Inflammatory macrophage (primary cell): Measurements from ENCODE around the gene LPAR4.
"Not testable (repeated sequence)": the region's sequence is repeated elsewhere in the genome, so short reads cannot be mapped to it uniquely, and the experiment has no call there.

Experiments used
- DNase-seq, 2 donors: peaks; one replicate each; pipeline ENCODE4 v3.0.0-alpha.2; 2020 to 2022
- total RNA-seq, 18 experiments: gene quantifications; one replicate each; lab custom pipeline; 2026; ENCODE audit warnings: mixed read lengths in 6 of 18, inconsistent platforms in 2 of 18; lab: John Stamatoyannopoulos, UW

The LPAR4 gene
- 0 to 0.32 (median 0.16) reads per million in 18 experiments for total RNA-seq

DNA sequence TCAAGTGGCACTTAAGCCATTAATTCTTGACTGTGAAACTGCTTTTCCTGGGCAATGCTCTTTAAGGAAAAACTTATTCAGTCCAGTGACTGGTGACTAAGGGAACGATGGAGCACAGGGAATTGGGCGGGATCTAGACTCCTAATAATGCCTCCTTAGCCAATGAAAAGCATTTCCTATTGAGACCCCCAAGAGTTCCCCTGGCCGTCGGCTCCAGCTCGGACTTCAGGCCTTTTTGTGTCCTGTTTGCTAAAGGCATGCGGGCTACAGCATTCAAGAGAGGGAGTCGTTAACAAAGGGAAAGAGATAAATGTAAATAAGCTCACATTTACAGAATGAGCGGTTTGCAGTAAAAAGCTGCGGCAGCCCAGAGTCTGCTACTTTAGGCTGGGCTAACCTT is at the start of gene LPAR4:
LPAR4 (plus strand) TSS at position 232 of the 400 bp plus-strand sequence. CDS start 7,150 bp downstream, outside the sequence.
- DNase-seq, result no peak

DNA sequence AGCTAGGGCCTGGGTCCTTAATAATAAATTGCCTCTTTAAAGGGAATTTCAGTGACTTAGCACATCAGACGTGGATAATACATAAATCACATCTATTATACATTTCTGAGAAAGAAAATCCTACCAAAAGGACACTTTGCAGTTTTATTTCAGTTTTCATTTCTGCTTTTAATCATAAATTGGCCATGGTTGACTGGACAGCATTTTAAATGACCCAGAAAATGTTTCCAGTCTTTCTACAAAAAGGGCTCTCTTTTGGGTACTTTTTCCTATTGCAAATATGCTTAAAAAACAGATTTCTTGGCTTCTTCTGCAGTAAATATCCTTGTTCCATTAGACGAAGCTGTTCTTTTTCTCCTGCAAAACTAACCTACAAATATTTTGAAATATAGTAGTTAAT is 41.4 kb upstream of the LPAR4 start:
- no peak for DNase-seq

- DNase-seq, result peak; percentile 43 to 71
Observed at GRCh38 chrX:78708262-78708661, 39.3 kb upstream of the LPAR4 start.

DNA sequence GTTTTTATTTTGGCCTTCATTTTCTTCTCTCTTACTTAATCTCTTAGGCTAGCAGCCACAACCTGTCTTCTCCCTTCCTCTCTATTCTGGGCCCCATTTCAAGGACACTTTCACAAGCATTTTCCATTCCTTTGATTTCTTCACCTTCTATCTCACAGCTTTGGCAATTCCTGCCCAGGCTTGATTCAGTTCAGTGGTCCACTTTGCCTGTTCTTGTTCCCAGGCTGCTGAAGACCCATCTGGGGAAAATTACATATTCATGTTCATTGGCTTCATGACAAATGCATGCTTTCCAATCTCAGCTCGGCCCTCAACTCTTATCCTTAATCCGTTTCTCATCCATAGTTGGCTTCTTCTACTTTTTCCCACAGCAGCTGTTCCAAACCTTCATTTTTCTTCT is 38.7 kb upstream of the LPAR4 start:
- DNase-seq, result no peak

GRCh38 chrX:78710171-78710570 is 37.3 kb upstream of the LPAR4 start:
- no peak for DNase-seq

GRCh38 chrX:78712336-78712735 is 35.2 kb upstream of the LPAR4 start:
- DNase-seq, result no peak

DNA sequence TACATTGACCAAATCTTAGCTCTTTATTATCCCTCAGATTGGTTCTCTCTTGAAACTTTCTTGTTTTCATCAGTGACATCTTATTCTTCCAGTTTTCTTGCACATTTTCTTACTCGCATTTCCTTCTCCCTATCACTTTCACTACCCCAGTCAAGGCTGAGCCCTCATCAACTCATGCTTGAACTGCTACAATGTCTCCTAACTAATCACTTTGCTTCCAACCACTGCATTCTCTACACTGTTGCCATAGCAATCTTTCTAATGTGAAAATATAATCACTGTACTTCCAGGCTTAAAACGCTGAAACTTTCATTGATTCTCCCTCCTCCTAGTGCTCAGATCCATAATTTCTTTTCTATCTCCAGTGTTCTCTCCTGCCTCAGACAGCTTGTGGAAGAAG is 22.2 kb upstream of the LPAR4 start:
- no peak for DNase-seq

DNA sequence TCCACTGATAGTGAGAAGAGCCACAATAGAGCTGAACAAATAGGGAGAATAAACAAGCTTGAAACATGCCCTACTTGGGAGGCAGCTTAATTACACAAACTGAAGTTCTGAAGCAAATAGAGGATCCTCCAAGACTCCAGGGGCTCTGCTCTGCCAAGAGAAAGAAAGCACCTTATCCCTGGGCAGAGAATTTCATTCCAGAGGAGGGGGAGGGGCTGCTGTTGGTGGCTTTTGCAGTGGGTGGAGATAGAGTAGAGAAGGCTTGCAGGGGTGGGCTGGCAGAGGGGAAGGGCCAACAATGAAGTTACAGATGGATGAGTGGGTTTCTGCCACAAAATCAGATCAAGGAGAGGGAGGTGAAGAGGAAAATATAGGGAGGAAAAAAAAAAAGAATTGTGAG is 1.0 kb upstream of the LPAR4 start:
- DNase-seq, result no peak

DNA sequence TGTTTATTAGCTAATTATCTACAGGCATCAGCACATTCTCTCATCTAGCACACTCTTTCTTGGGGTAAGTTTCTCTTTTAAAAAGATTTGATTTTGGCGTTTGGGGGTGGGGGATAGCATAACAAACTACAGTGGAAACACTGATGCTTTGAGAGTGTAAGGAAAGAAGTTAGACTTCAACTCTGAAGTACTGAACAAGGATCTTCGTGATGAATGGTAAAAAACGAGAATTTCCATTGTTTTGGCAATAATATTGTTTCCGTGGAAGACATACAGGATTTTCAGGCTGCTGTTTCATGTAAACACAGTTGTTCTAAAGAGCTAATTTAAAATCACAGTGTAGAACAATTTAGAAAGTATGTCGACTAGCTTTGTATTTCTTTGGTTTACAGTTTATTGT is 451 bp downstream of the LPAR4 start:
- no peak for DNase-seq

GRCh38 chrX:78748846-78749245 is 1.3 kb downstream of the LPAR4 start:
- no peak for DNase-seq

- DNase-seq, result no peak
Observed at GRCh38 chrX:78753571-78753970, 6.1 kb downstream of the LPAR4 start.

- DNase-seq, result no peak
Observed at GRCh38 chrX:78754917-78755316, 7.4 kb downstream of the LPAR4 start.

DNA sequence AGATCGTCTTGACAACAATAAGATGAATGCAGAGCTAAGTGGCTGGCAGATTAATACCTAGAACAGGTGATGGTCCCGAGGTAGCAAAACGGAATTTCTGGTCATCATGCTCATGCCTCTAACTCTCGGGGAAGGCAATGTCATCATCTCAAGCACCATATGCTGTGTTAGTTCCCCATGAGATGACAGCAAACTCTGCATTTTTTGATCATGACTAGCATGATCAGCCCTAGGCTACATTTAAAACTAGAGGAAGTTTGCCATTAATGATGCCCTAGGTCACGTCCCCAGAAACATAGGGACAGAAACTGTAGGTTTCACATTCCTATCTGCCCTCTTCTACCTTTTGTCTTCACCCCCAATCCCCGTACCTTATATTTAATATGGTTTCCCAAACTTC is 11.6 kb downstream of the LPAR4 start:
- DNase-seq, result no peak

DNA sequence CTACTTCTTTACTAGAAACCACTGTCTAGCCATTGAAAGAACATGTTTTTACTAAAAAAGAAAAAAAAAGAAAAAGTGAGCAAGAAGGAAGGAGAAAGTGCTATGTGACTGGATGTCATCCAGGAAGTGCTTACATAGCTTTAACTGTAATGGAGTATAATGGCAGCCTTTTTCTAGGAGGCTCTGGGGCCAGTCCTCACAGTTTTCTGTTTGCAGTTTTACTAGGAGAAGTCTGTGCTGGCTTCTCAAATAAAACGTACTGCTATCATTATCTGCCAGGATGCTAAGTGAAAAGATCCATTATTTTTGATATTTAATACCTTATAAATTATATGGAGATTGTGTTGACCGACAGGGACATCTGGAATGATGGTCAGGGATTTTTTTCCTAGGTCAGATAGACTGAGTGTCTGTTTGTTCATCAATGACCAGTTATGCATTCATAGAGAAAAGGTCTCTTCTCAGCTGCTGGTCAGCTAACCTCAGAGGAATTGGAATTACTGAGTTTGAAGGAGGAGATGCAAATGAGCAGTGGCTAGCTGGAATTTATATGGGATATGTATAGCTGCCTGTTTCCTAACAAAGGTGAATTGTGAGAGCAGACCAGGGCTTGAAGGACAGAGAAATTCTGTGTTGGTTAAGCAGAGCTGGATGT is 21.7 kb downstream of the LPAR4 start:
- DNase-seq, result no peak

DNA sequence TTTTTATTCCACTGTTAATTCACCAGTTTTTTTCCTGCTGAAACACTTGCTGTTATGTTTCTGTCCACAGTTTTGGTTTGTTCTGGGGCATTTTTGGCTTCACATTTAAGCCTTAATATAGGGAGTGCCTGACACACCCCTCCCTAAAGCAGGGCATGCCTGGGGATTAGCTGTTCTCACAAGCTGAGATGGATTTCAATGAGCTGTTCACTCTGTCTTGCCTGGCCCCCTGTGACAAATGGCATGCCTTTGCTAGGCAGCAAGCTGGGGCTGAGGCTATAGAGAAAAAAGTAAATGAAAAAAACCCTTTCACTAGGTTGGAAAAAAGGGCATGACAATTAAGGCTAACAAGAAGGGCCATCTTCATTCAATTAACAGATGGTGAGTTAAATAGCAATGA is 22.4 kb downstream of the LPAR4 start:
- DNase-seq, result no peak

- DNase-seq, result no peak
Observed at GRCh38 chrX:78796916-78797315, 49.4 kb downstream of the LPAR4 start.

DNA sequence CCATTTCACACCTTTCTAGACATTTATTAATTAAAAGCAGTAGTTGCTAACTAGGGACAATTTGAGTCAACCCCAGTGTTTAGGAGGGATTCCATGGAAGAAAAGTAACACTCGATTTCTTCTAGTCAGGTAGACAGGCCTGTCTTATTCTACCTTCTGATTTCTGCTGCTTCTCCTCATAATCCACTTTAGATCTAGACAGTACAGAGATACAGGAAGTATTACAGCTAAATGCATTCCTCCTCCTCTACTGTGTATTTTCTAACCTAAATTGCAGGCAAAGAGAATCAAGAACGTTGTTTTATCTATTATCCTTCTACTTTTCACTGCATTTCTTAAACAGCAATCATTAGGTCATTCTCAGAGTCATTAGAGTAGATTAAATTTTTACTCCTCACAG is 52.6 kb downstream of the LPAR4 start:
- no peak for DNase-seq

DNA sequence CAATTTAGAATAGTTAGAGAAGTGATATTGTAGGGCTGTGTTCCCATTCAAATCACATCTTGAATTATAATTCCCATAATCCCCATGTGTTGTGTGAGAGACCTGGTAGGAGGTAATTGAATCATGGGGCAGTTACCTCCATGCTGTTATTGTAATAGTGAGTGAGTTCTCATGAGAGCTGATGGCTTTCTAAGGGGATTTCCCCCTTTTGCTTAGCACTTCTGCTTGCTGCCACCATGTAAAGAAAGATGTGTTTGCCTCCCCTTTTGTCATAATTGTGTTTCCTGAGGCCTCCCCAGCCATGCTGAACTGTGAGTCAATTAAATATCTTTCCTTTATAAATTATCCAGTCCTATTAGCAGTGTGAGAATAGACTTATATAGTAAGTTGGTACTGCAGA is 53.2 kb downstream of the LPAR4 start:
- no peak for DNase-seq

- DNase-seq, result no peak
Observed at GRCh38 chrX:78801522-78801921, 54.0 kb downstream of the LPAR4 start.

DNA sequence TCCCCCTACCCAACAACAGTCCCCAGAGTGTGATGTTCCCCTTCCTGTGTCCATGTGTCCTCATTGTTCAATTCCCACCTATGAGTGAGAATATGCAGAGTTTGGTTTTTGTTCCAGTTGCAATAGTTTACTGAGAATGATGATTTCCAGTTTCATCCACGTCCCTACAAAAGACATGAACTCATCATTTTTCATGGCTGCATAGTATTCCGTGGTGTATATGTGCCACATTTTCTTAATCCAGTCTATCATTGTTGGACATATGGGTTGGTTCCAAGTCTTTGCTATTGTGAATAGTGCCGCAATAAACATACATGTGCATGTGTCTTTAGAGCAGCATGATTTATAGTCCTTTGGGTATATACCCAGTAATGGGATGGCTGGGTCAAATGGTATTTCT is 55.0 kb downstream of the LPAR4 start:
- DNase-seq, result not testable (repeated sequence)
